Amygdala (tissue), 56 donors: Measurements from ENCODE around the gene RPH3AL.

Experiments
- DNase-seq, 56 donors: peaks; one replicate each; lab custom pipeline; 2025; lab: John Stamatoyannopoulos, UW

The RPH3AL gene

DNA sequence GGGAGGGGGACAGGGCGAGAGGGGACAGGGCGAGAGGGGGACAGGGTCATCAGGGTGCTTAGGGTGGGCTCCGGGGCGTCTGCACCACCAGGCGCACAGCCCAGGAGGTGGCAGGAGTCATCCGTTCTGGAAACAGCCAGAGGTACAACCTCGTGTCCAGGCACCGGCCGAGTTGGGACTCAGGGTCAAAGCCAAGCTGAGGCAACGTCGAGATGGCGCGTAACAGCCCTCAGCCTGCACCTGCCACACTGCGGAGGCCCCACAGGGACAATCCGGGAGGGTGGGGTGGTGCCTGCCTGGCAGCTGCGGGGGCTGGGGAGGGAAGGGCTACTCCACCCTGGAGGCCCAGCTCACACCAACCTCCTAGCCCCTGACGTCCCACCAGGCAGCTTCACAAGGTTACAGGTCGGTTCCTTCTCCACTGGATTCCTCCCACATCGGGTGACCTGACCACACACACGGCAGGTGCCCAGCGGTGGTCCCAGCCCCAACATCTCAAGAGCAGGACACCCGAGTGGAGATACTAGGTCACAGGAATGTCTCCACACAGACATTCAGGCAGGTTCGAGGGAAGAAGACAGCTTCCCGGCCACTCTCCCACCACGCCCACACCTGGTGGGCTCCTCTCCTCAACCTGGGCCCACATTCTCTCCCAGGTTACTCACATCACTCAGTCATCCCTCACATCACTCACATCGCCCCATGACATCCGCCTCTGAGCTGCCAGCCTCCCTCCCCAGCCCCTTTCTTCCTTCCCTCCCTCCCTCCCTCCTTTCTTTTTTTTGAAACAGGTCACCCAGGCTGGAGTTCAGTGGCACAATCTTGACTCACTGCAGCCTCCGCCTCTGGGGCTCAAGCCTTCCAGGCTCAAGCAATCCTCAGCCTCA, 47.3 kb downstream of the RPH3AL start:
- DNase-seq: no peak

DNA sequence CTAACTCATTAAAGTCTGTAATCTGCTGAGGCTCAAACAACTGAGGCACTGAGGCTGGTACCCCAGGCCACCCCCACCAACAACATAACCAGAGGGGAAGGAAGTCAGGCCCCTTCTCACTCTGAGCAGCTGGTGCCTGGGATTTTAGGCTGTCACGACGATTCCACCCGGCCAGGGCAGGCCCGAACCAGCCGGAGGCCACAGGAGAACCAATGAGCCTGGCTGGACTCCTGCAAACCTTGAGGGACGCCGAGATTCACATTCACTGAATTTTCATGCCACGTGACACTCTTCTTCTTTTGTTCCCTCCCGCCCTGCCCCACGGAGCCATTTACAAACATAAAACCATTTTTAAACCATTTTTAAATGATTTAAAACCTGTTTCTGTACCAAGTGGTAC, 48.1 kb downstream of the RPH3AL start:
- no peak for DNase-seq

- DNase-seq: no peak
These were observed 49.4 kb downstream of the RPH3AL start for GRCh38 chr17:303168-303567.

GRCh38 chr17:302300-302698, 50.3 kb downstream of the RPH3AL start:
- no peak for DNase-seq

- DNase-seq: no peak
These were observed 50.8 kb downstream of the RPH3AL start for GRCh38 chr17:301681-302299.

GRCh38 chr17:300881-301280, 51.7 kb downstream of the RPH3AL start:
- DNase-seq: no peak

- no peak for DNase-seq
These were observed 53.1 kb downstream of the RPH3AL start for GRCh38 chr17:299546-299945.

- DNase-seq: no peak
These were observed 53.7 kb downstream of the RPH3AL start for GRCh38 chr17:298791-299450.

DNA sequence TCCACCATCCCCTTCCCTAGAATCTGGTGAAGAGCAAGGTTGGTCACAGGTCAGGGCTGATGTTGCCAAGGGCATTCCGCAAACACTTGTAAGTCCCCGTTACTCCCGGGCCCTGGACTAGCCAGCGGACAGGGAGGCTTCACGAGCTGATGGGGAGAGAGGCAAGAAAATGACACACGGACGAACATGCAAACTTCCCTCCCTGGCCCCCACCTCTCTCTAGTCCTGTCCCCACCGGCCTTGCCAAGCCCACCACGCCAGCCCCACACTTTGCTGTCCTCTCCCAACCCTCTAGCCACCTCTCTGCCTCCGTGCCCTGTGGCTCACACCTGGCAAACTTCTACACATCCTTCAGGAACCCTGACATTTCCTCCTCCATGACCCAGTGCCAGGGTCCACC, 54.8 kb downstream of the RPH3AL start:
- DNase-seq: no peak

- no peak for DNase-seq
These were observed 55.5 kb downstream of the RPH3AL start for GRCh38 chr17:296906-297690.

DNA sequence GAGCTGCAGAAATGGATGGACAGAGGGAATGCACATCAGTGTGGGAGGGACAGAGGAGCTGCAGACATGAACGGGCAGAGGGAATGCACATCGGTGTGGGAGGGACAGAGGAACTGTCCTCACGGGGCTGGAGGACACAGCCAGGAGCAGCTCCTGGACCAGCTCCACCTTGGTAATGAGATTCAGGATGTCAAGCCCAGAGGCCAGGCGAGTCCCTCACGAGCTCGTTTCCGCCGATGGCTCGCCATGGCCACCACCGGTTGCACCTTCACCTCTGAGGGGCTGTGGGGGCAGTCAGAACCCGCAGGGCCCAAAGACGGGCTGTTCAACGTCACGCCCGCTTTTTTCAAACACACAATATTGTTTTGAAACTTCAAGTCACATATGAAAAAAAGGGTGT, 56.2 kb downstream of the RPH3AL start:
- DNase-seq: no peak

DNA sequence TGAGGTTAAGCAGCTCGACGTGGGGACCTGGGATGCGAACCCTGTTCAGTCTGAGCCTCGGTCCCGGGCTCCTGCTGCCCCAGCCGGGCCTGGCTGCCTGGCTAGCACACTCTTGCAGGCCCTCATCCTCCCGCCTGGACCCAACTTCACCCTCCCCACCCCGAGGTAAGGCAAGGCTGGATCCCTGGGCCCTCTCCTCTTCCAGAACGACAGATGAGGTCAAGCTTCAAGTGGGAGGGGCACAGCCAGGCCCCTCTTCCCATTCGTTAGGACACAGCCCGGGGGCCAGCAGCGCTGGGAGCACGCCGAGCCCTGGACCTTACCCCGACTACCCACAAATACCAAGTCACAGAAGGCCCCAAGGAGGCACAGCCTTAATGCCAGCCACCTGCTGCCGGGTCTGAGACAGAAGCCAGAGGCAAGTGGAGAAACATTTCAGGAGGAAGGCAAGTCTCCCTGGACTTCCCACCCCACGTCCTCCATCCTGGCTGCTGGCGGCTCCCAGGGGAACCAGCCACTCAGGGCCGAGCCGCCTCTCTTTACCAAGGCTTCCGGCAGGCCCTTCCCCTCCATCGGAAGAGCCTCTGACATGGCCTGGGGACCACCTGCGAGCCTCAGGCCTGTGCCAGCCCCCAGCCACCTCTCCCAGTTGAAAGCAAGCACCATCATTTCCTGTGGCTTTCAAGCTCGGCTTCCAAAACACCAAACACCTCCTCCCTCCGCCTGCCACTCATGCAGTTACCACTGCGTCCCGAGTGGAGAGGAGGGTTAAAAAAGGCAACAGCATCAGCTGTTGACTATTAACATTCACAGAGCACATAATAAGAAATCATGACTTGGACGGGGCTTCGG, 59.9 kb downstream of the RPH3AL start:
- peak in 1 of 56 donors; percentile 11 for DNase-seq

GRCh38 chr17:292016-292415, 60.6 kb downstream of the RPH3AL start:
- DNase-seq: no peak

GRCh38 chr17:291587-291986, 61.0 kb downstream of the RPH3AL start:
- DNase-seq: no peak

GRCh38 chr17:290626-291025, 62.0 kb downstream of the RPH3AL start:
- DNase-seq: no peak

GRCh38 chr17:290121-290521, 62.5 kb downstream of the RPH3AL start:
- DNase-seq: no peak

DNA sequence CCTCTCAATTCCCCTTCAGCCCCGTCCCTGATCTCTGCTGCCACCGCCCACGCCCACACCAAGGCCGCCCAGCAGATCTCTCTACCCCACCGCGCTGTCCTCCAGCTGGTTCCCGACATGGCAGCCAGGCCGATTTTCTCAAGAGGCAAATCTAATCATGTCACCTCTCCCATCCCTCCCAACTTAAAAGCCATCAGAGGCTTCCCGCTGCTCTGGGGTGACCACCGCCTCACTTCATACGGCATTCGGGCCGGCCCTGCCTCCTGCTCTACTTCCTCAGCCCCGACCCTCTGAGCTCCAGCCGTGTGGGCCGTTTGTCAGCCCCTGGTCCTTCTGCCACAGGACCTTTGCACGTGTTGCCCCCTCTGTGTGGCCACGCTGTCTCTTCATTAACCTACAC, 63.2 kb downstream of the RPH3AL start:
- no peak for DNase-seq

DNA sequence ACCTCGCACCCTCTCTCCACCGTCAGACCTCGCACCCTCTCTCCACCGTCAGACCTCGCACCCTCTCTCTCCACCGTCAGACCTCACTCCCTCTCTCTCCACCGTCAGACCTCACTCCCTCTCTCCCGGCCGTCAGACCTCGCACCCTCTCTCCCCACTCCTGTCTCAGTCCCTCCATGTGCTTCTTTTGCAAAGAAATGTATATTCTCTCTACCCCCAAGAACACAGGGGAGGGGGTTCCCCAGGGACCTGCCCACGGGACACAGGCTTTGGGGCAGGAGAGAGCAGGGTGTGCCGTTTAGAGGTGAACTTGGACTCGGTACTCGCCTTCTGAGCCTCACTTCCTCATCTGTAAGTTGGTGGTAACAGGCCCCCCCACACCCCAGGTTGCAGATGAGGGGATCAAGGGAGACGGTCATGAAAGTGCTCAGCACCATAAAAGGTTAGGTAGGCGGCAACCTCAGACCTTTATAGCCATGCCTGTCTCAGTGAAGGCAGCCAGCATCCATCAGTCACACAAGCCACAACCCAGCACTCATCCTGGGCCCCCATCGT, 63.7 kb downstream of the RPH3AL start:
- DNase-seq: no peak

- DNase-seq: no peak
These were observed 66.0 kb downstream of the RPH3AL start for GRCh38 chr17:286571-286970.
